Measurements from ENCODE around the gene DNAH1. TPM values are rescaled to one million over a fixed set of nuclear protein-coding genes. Genes with fewer than 3 reads are reported as not detected.

Gene DNAH1
- total and polyA plus RNA-seq, 2 experiments from 2014 or later, result 0.81 to 1.8 TPM

DNA sequence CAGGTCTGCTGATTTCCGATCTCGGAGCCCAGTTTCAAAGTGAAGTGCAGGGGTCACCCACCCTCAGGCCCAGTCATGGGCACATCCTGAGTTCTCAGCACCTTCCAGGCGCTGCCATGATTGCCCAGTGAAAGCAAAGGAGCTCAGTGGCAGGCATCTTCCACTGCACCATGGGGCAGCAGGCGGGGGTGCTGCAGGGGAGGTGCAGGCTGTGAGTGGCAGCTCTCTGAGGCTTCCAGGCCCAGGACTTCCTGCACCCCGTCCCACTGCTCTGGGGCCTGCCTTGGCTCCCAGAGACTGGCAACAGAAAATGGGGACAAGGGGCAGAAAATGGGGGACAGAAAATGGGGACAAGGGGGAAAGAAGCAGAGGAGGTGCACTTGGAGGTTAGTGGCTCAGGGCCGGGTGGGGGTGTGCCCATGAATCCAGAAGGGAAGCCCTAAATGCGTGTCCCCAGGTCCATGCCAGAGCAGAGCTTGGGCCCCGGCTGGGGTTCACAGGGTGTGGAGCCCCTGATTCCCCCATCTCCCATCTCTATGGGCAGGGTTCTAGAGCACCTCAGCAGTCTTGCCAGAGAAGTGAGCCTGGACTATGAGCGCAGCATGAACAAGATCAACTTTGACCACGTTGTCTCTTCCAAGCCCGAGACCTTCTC, 28.0 kb downstream of the DNAH1 start:
- peak; percentile 43; the same call in 2 of the 3 replicates for ATAC-seq
- Mint-ChIP-seq H3K27ac (no peak overlapping the region), H3K9me3 (no peaks in the 10 kb centered on the region)

More for the DNA sequence above, 28.0 kb downstream of the DNAH1 start:
- Mint-ChIP-seq H3K36me3 (ENCODE audit: low read depth) (no peaks in the 10 kb centered on the region), H3K4me3 (no peak overlapping the region), H3K4me1 (no peaks in the 10 kb centered on the region), H3K27me3 (ENCODE audit: insufficient read depth, low read depth, poor library complexity) (peaks cover 10% of the 10 kb centered on the region)
- no peak for DNase-seq (ENCODE audit: low spot score)
- no peaks in the 10 kb centered on the region for H3K4me1 ChIP-seq (ENCODE audit: insufficient read depth)
- no peaks in the 10 kb centered on the region for H3K9me2 ChIP-seq (ENCODE audit: insufficient read depth)
- no peak overlapping the region for H2AFZ ChIP-seq
- no peak overlapping the region for H3K4me2 ChIP-seq
- no peaks in the 10 kb centered on the region for H4K20me1 ChIP-seq (replicated peaks; ENCODE audit: insufficient read depth)
- H3K27me3 ChIP-seq (ENCODE audit: insufficient read depth), result no peaks in the 10 kb centered on the region
- H3K4me3 ChIP-seq, result no peak overlapping the region
- no peak overlapping the region for H3K27ac ChIP-seq (ENCODE audit: low read depth)
- no peaks in the 10 kb centered on the region for H3K79me2 ChIP-seq (replicated peaks; ENCODE audit: insufficient read depth)
- no peak for TF ChIP-seq EZH2phosphoT487 (IDR thresholded peaks at IDR 0.05; ENCODE audit: unreplicated experiment)
- TF ChIP-seq NANOG (IDR thresholded peaks at IDR 0.05; ENCODE audit: borderline replicate concordance), result no peak
- no peak for TF ChIP-seq ZNF331 (CRISPR knock-in tag; IDR thresholded peaks at IDR 0.05; ENCODE audit: low read depth)
- TF ChIP-seq, protein P1, sequence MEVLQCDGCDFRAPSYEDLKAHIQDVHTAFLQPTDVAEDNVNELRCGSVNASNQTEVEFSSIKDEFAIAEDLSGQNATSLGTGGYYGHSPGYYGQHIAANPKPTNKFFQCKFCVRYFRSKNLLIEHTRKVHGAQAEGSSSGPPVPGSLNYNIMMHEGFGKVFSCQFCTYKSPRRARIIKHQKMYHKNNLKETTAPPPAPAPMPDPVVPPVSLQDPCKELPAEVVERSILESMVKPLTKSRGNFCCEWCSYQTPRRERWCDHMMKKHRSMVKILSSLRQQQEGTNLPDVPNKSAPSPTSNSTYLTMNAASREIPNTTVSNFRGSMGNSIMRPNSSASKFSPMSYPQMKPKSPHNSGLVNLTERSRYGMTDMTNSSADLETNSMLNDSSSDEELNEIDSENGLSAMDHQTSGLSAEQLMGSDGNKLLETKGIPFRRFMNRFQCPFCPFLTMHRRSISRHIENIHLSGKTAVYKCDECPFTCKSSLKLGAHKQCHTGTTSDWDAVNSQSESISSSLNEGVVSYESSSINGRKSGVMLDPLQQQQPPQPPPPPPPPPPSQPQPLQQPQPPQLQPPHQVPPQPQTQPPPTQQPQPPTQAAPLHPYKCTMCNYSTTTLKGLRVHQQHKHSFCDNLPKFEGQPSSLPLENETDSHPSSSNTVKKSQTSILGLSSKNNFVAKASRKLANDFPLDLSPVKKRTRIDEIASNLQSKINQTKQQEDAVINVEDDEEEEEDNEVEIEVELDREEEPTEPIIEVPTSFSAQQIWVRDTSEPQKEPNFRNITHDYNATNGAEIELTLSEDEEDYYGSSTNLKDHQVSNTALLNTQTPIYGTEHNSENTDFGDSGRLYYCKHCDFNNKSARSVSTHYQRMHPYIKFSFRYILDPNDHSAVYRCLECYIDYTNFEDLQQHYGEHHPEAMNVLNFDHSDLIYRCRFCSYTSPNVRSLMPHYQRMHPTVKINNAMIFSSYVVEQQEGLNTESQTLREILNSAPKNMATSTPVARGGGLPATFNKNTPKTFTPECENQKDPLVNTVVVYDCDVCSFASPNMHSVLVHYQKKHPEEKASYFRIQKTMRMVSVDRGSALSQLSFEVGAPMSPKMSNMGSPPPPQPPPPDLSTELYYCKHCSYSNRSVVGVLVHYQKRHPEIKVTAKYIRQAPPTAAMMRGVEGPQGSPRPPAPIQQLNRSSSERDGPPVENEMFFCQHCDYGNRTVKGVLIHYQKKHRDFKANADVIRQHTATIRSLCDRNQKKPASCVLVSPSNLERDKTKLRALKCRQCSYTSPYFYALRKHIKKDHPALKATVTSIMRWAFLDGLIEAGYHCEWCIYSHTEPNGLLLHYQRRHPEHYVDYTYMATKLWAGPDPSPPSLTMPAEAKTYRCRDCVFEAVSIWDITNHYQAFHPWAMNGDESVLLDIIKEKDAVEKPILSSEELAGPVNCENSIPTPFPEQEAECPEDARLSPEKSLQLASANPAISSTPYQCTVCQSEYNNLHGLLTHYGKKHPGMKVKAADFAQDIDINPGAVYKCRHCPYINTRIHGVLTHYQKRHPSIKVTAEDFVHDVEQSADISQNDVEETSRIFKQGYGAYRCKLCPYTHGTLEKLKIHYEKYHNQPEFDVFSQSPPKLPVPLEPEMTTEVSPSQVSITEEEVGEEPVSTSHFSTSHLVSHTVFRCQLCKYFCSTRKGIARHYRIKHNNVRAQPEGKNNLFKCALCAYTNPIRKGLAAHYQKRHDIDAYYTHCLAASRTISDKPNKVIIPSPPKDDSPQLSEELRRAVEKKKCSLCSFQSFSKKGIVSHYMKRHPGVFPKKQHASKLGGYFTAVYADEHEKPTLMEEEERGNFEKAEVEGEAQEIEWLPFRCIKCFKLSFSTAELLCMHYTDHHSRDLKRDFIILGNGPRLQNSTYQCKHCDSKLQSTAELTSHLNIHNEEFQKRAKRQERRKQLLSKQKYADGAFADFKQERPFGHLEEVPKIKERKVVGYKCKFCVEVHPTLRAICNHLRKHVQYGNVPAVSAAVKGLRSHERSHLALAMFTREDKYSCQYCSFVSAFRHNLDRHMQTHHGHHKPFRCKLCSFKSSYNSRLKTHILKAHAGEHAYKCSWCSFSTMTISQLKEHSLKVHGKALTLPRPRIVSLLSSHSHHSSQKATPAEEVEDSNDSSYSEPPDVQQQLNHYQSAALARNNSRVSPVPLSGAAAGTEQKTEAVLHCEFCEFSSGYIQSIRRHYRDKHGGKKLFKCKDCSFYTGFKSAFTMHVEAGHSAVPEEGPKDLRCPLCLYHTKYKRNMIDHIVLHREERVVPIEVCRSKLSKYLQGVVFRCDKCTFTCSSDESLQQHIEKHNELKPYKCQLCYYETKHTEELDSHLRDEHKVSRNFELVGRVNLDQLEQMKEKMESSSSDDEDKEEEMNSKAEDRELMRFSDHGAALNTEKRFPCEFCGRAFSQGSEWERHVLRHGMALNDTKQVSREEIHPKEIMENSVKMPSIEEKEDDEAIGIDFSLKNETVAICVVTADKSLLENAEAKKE (CRISPR knock-in tag; IDR thresholded peaks at IDR 0.05), result no peak
- TF ChIP-seq CREB1 (CRISPR knock-in tag; IDR thresholded peaks at IDR 0.05; ENCODE audit: low read depth), result no peak
- no peak for TF ChIP-seq ZNF114 (CRISPR knock-in tag; IDR thresholded peaks at IDR 0.05)
- no peak for TF ChIP-seq POLR2AphosphoS5 (IDR thresholded peaks at IDR 0.05; ENCODE audit: low read depth)
- TF ChIP-seq, protein P2, sequence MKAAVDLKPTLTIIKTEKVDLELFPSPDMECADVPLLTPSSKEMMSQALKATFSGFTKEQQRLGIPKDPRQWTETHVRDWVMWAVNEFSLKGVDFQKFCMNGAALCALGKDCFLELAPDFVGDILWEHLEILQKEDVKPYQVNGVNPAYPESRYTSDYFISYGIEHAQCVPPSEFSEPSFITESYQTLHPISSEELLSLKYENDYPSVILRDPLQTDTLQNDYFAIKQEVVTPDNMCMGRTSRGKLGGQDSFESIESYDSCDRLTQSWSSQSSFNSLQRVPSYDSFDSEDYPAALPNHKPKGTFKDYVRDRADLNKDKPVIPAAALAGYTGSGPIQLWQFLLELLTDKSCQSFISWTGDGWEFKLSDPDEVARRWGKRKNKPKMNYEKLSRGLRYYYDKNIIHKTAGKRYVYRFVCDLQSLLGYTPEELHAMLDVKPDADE (IDR thresholded peaks at IDR 0.05), result no peak
- no peak for TF ChIP-seq STAT1 (IDR thresholded peaks at IDR 0.05; ENCODE audit: unreplicated experiment)
- TF ChIP-seq EZH2 (IDR thresholded peaks at IDR 0.05; ENCODE audit: low read depth, unreplicated experiment), result no peak
- no peak for TF ChIP-seq REST (IDR thresholded peaks at IDR 0.05; ENCODE audit: unreplicated experiment)
- TF ChIP-seq CTCF (conservative IDR thresholded peaks at IDR 0.05; ENCODE audit: low read depth in 2 of 2), result no peak
- no peak for TF ChIP-seq JUNB (IDR thresholded peaks at IDR 0.05; ENCODE audit: unreplicated experiment)
- H3F3A ChIP-seq (replicated peaks; ENCODE audit: low read depth), result no peaks in the 10 kb centered on the region
- H3K36me3 ChIP-seq (ENCODE audit: insufficient read depth), result no peaks in the 10 kb centered on the region

Measured in GM23338 (cell line).